ENCODE measurements around the gene YWHAE. TPM values are rescaled to one million over a fixed set of nuclear protein-coding genes. Genes with fewer than 3 reads are reported as not detected.
"Not testable (repeated sequence)": the region's sequence is repeated elsewhere in the genome, so short reads cannot be mapped to it uniquely, and the experiment has no call there.

YWHAE gene
- total RNA-seq, 2 experiments from 2014 or later, result 267 to 646 TPM

- no peaks in the 10 kb centered on the region for H3K4me1 ChIP-seq (ENCODE audit: insufficient read depth, low read length, poor library complexity, severe bottlenecking)
- H4K20me1 ChIP-seq (ENCODE audit: insufficient read depth, low read length), result no peaks in the 10 kb centered on the region
- TF ChIP-seq, protein P1, sequence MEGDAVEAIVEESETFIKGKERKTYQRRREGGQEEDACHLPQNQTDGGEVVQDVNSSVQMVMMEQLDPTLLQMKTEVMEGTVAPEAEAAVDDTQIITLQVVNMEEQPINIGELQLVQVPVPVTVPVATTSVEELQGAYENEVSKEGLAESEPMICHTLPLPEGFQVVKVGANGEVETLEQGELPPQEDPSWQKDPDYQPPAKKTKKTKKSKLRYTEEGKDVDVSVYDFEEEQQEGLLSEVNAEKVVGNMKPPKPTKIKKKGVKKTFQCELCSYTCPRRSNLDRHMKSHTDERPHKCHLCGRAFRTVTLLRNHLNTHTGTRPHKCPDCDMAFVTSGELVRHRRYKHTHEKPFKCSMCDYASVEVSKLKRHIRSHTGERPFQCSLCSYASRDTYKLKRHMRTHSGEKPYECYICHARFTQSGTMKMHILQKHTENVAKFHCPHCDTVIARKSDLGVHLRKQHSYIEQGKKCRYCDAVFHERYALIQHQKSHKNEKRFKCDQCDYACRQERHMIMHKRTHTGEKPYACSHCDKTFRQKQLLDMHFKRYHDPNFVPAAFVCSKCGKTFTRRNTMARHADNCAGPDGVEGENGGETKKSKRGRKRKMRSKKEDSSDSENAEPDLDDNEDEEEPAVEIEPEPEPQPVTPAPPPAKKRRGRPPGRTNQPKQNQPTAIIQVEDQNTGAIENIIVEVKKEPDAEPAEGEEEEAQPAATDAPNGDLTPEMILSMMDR (conservative IDR thresholded peaks at IDR 0.05; ENCODE audit: low read length), result no peak
- no peak for TF ChIP-seq EZH2phosphoT487 (IDR thresholded peaks at IDR 0.05; ENCODE audit: borderline replicate concordance, low read depth, low read length)
- POLR2A ChIA-PET, result no interaction called here
- no peaks in the 10 kb centered on the region for H3K9me3 ChIP-seq (ENCODE audit: low read length)
- no peak overlapping the region for H2AFZ ChIP-seq (ENCODE audit: low read length)
- CTCF ChIA-PET (ENCODE audit: unreplicated experiment), result no interaction called here
- H3K36me3 ChIP-seq (ENCODE audit: insufficient read depth, low read length), result peaks cover 72% of the 10 kb centered on the region
- H3K4me3 ChIP-seq (ENCODE audit: low read depth, low read length, poor library complexity, severe bottlenecking), result no peak overlapping the region
- intact Hi-C loops (cut with micrococcal nuclease; ENCODE audit: unreplicated experiment), result no loop called here
- BruUV-seq (replicated peaks), result no TSS peak
- no peak overlapping the region for H3K4me2 ChIP-seq (ENCODE audit: low read length)
- H3K79me2 ChIP-seq (ENCODE audit: insufficient read depth, low read depth, low read length), result peaks cover 5% of the 10 kb centered on the region; the same call in 1 of the 2 replicates
- no peaks in the 10 kb centered on the region for H3K9me2 ChIP-seq (ENCODE audit: insufficient read depth, low read length)
- H3K27ac ChIP-seq (ENCODE audit: low read depth, low read length, poor library complexity, severe bottlenecking), result no peak overlapping the region
- DNase-seq (ENCODE audit: low spot score), result no peak
These were observed 21.0 kb upstream of the YWHAE start for GRCh38 chr17:1420981-1421380.

DNA sequence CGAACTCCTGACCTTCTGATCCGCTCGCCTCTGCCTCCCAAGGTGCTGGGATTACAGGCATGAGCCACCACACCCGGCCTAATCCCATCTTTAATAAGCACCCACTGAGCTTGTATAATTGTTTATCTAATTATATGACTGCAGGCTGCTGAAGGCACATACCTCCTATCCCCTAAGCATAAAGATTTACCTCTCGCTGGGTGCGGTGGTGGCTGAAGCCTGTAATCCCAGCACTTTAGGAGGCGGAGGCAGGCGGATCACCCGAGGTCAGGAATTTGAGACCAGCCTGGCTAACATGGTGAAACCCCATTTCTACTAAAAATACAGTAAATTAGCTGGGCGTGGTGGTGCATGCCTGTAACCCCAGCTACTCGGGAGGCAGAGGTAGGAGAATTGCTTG is 20.1 kb upstream of the YWHAE start:
- no peak overlapping the region for H3K4me3 ChIP-seq (ENCODE audit: low read depth, low read length, poor library complexity, severe bottlenecking)
- peaks cover 64% of the 10 kb centered on the region for H3K36me3 ChIP-seq (ENCODE audit: insufficient read depth, low read length)
- TF ChIP-seq, protein P1 (conservative IDR thresholded peaks at IDR 0.05; ENCODE audit: low read length), result no peak
- TF ChIP-seq EZH2phosphoT487 (IDR thresholded peaks at IDR 0.05; ENCODE audit: borderline replicate concordance, low read depth, low read length), result no peak
- ChIA-PET POLR2A (no interaction called here), CTCF (ENCODE audit: unreplicated experiment) (no interaction called here)
- no peak for DNase-seq (ENCODE audit: low spot score)
- no peak overlapping the region for H2AFZ ChIP-seq (ENCODE audit: low read length)
- H4K20me1 ChIP-seq (ENCODE audit: insufficient read depth, low read length), result no peaks in the 10 kb centered on the region
- no TSS peak for BruUV-seq (replicated peaks)
- no peaks in the 10 kb centered on the region for H3K4me1 ChIP-seq (ENCODE audit: insufficient read depth, low read length, poor library complexity, severe bottlenecking)
- no peak overlapping the region for H3K27ac ChIP-seq (ENCODE audit: low read depth, low read length, poor library complexity, severe bottlenecking)
- no peaks in the 10 kb centered on the region for H3K79me2 ChIP-seq (ENCODE audit: insufficient read depth, low read depth, low read length)
- H3K4me2 ChIP-seq (ENCODE audit: low read length), result no peak overlapping the region
- no peaks in the 10 kb centered on the region for H3K9me3 ChIP-seq (ENCODE audit: low read length)
- no peaks in the 10 kb centered on the region for H3K9me2 ChIP-seq (ENCODE audit: insufficient read depth, low read length)
- intact Hi-C loops (cut with micrococcal nuclease; ENCODE audit: unreplicated experiment), result no loop called here

GRCh38 chr17:1418476-1418875 is 18.5 kb upstream of the YWHAE start:
- H3K9me2 ChIP-seq (ENCODE audit: insufficient read depth, low read length); H2AFZ ChIP-seq (ENCODE audit: low read length); H3K4me1 ChIP-seq (ENCODE audit: insufficient read depth, low read length, poor library complexity, severe bottlenecking); H3K27ac ChIP-seq (ENCODE audit: low read depth, low read length, poor library complexity, severe bottlenecking); H3K4me3 ChIP-seq (ENCODE audit: low read depth, low read length, poor library complexity, severe bottlenecking); H3K79me2 ChIP-seq (ENCODE audit: insufficient read depth, low read depth, low read length); CTCF ChIA-PET (ENCODE audit: unreplicated experiment); H3K9me3 ChIP-seq (ENCODE audit: low read length); BruUV-seq (replicated peaks); H4K20me1 ChIP-seq (ENCODE audit: insufficient read depth, low read length); POLR2A ChIA-PET; intact Hi-C loops (cut with micrococcal nuclease; ENCODE audit: unreplicated experiment); H3K4me2 ChIP-seq (ENCODE audit: low read length); DNase-seq (ENCODE audit: low spot score): not testable (repeated sequence)
- peaks cover 51% of the 10 kb centered on the region for H3K36me3 ChIP-seq (ENCODE audit: insufficient read depth, low read length)
